Measurements from ENCODE around the gene SCG3. TPM values are rescaled to one million over a fixed set of nuclear protein-coding genes. Genes with fewer than 3 reads are reported as not detected.
A peak's percentile ranks its signal among the peaks of the same experiment; 100 is the strongest.

SCG3 gene
- total RNA-seq, 2 donors from 2014 or later: not detected

DNA sequence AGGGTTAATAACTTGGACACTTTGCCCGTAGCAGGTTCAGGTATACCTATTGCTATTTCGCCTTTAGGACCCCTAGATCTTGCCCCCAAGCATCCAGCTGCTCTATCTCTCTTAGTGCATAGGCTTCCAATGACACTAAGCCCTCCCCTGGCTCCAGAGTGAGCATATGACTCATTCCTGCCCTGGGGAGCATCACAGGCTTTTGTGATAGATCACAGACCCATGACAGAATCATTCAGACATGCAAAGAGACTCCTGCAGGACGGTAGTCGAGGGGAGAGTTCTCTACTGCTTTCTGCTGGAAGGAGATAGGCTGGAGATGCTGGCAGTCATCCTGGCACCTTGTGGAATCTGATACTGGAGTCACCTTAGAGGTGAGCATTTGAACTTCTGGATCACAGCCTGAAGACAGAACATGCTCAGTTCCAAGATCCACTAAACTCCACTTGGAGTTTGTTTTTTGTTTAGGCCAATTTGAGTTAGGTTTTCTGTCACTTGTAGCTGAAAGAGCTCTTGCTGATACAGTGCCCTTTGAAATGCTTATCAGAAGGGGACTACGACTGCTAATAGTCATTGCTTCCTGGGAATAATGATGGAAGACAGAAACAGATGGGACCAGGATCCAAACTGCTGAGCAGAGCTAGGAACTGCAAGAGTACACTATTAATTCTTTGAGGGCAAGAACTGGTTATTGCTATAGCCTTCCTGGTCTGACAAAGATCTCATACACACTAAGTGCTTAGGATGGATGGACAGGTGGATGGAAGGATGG, 45.2 kb downstream of the SCG3 start:
- H3K27ac ChIP-seq: no peak overlapping the region
- peaks cover 5% of the 10 kb centered on the region for H3K36me3 ChIP-seq
- no peaks in the 10 kb centered on the region for H3K9me3 ChIP-seq
- ATAC-seq (ENCODE audit: insufficient number of reproducible peaks, low FRiP score, low read depth) (no peak), DNase-seq (ENCODE audit: low spot score) (no peak)
- no peaks in the 10 kb centered on the region for H3K27me3 ChIP-seq (replicated peaks; ENCODE audit: insufficient read depth)
- H3K4me1 ChIP-seq (ENCODE audit: control insufficient read depth in 1 of 2, low read depth in 2 of 2): peaks cover 4 to 24% of the 10 kb centered on the region in 2 donors
- TF ChIP-seq, protein P1, sequence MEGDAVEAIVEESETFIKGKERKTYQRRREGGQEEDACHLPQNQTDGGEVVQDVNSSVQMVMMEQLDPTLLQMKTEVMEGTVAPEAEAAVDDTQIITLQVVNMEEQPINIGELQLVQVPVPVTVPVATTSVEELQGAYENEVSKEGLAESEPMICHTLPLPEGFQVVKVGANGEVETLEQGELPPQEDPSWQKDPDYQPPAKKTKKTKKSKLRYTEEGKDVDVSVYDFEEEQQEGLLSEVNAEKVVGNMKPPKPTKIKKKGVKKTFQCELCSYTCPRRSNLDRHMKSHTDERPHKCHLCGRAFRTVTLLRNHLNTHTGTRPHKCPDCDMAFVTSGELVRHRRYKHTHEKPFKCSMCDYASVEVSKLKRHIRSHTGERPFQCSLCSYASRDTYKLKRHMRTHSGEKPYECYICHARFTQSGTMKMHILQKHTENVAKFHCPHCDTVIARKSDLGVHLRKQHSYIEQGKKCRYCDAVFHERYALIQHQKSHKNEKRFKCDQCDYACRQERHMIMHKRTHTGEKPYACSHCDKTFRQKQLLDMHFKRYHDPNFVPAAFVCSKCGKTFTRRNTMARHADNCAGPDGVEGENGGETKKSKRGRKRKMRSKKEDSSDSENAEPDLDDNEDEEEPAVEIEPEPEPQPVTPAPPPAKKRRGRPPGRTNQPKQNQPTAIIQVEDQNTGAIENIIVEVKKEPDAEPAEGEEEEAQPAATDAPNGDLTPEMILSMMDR (IDR thresholded peaks at IDR 0.05): no peak
- H3K4me3 ChIP-seq: no peak overlapping the region

DNA sequence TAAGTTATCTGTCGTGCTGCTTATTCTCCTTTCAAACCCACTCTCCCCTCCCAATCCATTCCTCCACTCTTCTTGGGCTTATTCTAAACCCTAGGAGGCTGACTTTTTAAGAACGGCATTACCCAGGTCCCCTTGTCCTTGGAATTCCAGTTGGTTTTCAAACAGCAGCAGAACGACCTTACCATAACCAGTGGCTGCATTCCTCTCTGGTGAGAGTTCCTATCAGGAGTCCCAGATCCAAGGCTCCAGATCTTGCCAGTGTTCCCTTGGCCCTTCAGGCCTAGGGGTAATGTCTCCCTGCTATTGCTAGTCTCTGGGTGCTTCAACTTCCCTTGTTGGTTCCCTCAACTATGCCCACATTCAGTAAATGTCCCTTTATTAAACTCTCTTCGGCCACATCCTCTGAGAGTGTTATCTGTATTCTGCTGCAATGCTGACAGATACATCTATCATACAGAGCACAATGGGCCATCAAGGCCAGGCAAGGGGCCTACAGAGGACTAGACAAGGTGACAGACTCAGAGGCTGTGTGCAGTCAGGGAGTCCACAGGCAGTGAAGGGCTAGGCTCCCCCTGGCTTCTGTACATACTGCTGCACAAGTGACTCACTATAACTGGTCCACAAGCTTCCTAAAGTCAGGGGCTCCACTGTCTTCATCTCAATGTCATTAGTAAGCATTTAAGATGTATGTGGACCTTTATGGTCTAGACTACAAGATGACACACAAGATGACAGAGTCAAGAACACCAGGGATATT, 46.0 kb downstream of the SCG3 start:
- TF ChIP-seq, protein P1 (IDR thresholded peaks at IDR 0.05): no peak
- Histone ChIP-seq H3K9me3 (no peaks in the 10 kb centered on the region), H3K27me3 (replicated peaks; ENCODE audit: insufficient read depth) (no peaks in the 10 kb centered on the region), H3K4me3 (no peak overlapping the region), H3K4me1 (ENCODE audit: control insufficient read depth in 1 of 2, low read depth in 2 of 2) (peaks cover 6 to 32% of the 10 kb centered on the region in 2 donors), H3K27ac (no peak overlapping the region), H3K36me3 (no peaks in the 10 kb centered on the region)
- DNase-seq (ENCODE audit: low spot score) (no peak), ATAC-seq (ENCODE audit: insufficient number of reproducible peaks, low FRiP score, low read depth) (no peak)

DNA sequence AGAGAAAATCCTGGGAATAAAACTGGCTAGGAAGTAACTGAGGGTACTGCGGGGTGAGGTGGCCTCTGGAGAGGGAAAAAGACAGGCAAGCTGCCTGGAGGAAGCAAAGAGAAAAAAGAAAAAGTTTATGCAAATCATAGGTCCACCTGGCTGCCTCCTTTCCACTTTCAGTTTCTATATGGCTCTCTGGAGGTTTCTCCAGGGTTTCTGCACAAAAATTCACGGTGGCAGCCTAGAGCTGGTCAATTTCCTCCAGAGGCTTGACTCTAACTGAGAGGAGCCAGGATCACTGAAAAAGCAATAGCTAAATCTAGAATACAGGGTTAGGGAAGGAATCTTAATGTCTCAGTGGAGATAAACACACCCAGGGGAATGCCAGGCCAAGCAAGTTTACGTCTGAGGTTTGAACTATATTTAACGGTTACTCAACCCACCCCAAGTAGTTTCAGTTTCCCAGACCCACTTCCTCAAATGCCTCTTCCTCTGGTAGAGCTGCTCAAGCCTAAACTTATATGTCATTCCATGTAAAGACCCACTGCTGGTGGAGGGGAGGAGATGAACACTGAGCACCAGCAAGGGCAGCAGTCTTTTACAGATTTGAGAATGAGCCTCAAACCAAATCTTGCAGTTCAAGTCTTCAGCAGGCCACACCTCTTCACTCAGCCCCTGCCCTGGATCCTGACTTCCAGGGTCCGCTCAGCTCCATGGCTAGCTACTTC, 50.4 kb downstream of the SCG3 start:
- peaks cover 14 to 27% of the 10 kb centered on the region in 2 donors for H3K4me1 ChIP-seq (ENCODE audit: control insufficient read depth in 1 of 2, low read depth in 2 of 2)
- no peaks in the 10 kb centered on the region for H3K27me3 ChIP-seq (replicated peaks; ENCODE audit: insufficient read depth)
- H3K9me3 ChIP-seq: no peaks in the 10 kb centered on the region
- peak overlapping the region; percentile 13 to 57 for H3K27ac ChIP-seq
- TF ChIP-seq, protein P1 (IDR thresholded peaks at IDR 0.05): no peak
- peak overlapping the region; percentile 48 for H3K4me3 ChIP-seq
- ATAC-seq (ENCODE audit: insufficient number of reproducible peaks, low FRiP score, low read depth) (peak; percentile 62), DNase-seq (ENCODE audit: low spot score) (no peak)
- no peaks in the 10 kb centered on the region for H3K36me3 ChIP-seq

DNA sequence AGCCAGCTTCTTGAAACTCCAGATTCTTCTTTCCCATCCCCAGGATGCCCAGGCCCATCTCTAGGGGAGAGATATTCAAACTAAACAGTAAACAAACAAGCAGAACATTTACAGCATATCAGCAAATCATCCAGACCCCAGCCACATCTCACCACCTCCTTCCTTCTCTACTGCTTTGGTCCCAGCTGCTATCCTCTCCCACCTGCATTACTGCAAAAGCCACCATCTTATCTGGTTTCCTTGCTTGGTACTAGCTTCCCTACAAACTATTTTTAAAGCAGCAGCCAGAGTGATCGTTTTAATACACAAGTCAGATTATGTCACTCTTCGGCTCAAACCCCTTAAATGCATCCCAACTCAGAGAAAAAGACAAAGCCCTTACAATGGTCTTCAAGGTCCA, 51.3 kb downstream of the SCG3 start:
- no peaks in the 10 kb centered on the region for H3K36me3 ChIP-seq
- no peaks in the 10 kb centered on the region for H3K9me3 ChIP-seq
- no peaks in the 10 kb centered on the region for H3K27me3 ChIP-seq (replicated peaks; ENCODE audit: insufficient read depth)
- peaks cover 14 to 20% of the 10 kb centered on the region in 2 donors for H3K4me1 ChIP-seq (ENCODE audit: control insufficient read depth in 1 of 2, low read depth in 2 of 2)
- DNase-seq (ENCODE audit: low spot score) (no peak), ATAC-seq (ENCODE audit: insufficient number of reproducible peaks, low FRiP score, low read depth) (no peak)
- TF ChIP-seq, protein P1 (IDR thresholded peaks at IDR 0.05): no peak
- no peak overlapping the region for H3K4me3 ChIP-seq
- H3K27ac ChIP-seq: peak overlapping the region; percentile 13 to 57
